DOHH2 (cell line): Measurements from ENCODE around the gene TFIP11.

Experiments used
- EZH2phosphoT487 ChIP-seq: fragments of 200-600 bp; sonication (generic); IDR thresholded peaks from 2 replicates; pipeline ENCODE4 v1.6.1; 2017; ENCODE audit warnings: borderline replicate concordance, mild to moderate bottlenecking, antibody characterized with exemption, low read length, moderate library complexity, mixed read lengths
- TF ChIP-seq, protein P1 (sequence below): fragments of 200-600 bp; sonication (generic); IDR thresholded peaks from one replicate; pipeline ENCODE4 v1.5.1; 2014; ENCODE audit warnings: antibody characterized with exemption, mild to moderate bottlenecking, low read depth, low read length; ENCODE audit not compliant: poor library complexity, severe bottlenecking

- TF ChIP-seq, protein P1, sequence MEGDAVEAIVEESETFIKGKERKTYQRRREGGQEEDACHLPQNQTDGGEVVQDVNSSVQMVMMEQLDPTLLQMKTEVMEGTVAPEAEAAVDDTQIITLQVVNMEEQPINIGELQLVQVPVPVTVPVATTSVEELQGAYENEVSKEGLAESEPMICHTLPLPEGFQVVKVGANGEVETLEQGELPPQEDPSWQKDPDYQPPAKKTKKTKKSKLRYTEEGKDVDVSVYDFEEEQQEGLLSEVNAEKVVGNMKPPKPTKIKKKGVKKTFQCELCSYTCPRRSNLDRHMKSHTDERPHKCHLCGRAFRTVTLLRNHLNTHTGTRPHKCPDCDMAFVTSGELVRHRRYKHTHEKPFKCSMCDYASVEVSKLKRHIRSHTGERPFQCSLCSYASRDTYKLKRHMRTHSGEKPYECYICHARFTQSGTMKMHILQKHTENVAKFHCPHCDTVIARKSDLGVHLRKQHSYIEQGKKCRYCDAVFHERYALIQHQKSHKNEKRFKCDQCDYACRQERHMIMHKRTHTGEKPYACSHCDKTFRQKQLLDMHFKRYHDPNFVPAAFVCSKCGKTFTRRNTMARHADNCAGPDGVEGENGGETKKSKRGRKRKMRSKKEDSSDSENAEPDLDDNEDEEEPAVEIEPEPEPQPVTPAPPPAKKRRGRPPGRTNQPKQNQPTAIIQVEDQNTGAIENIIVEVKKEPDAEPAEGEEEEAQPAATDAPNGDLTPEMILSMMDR = no peak
- TF ChIP-seq EZH2phosphoT487 = no peak
Observed at GRCh38 chr22:26499188-26499703, 13.0 kb downstream of the TFIP11 start.
